Measurements from ENCODE around the gene CISTR.

CISTR gene

DNA sequence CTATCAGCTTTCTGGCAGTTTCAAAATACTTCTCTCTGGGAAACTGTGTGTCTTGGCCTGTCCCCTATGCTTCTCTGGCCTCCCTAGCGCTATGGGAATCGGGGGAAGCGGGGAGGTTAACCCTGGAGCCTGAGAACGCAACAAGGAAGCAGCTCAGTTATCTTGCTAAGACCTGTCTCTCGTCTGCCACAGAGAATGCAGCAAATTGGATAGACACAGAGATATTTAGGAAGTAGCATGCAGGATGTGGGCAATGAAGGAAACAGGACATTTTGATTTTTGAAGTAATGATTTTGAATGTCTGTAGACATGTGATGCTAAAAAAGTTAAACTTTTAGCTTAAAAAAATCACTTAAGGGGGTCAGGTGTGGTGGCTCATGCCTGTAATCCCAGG lies 18.0 kb downstream of the CISTR start:
- 67 to 71% methylated on average over 5 of the region's 5 CpGs for WGBS, 2 experiments (ENCODE audit: insufficient coverage in 2 of 2)
- Histone ChIP-seq H3K27ac (ENCODE audit: low read depth, low read length, severe bottlenecking) (no peak overlapping the region), H3K36me3 (ENCODE audit: control insufficient read depth, insufficient read depth, low read length) (no peaks in the 10 kb centered on the region), H3K4me1 (ENCODE audit: control insufficient read depth, insufficient read depth, low read length, poor library complexity, severe bottlenecking) (no peaks in the 10 kb centered on the region), H3K9me3 (ENCODE audit: control insufficient read depth, low read length) (no peaks in the 10 kb centered on the region), H3K4me3 (ENCODE audit: extremely low read depth, insufficient read depth, low read length, poor library complexity, severe bottlenecking) (no peak overlapping the region)

DNA sequence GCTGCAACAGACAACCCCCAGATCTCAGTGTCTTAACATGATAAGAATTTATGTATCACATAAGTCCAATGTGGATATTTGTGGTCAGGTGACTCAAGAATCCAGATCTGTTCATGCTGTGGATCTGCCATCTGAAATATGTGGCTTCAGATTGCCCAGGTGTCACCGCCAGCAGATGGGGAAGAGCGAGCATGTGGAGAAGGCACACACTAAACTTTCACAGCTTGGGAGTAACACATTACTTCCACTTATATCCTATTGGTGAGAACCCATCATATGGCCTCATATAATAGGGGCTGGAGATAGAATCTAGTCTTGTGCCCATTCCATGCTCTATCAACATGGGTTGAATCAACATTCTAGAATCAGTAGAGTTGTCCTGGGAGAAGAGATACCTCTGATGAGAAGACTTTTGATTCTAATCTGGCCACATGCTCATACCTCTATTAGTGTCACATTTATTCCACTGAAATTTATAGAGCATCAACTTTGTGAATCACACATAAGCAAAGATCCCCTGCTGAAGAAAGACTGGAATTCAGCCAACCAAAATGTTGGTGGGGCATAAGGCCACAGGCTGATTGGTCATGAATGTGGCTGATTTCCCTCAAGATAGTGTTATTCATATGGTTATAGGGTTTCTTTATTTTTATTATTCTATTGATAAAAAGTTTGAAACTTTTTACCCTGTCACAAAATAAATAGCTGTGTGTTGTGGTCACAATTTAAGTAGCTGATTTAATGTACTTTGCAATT lies 18.6 kb downstream of the CISTR start:
- no peaks in the 10 kb centered on the region for H3K4me1 ChIP-seq (ENCODE audit: control insufficient read depth, insufficient read depth, low read length, poor library complexity, severe bottlenecking)
- no peaks in the 10 kb centered on the region for H3K36me3 ChIP-seq (ENCODE audit: control insufficient read depth, insufficient read depth, low read length)
- H3K9me3 ChIP-seq (ENCODE audit: control insufficient read depth, low read length), result no peaks in the 10 kb centered on the region
- WGBS, 2 experiments (ENCODE audit: insufficient coverage in 2 of 2), result 100% methylated on average over 1 to 2 of the region's 2 CpGs
- H3K27ac ChIP-seq (ENCODE audit: low read depth, low read length, severe bottlenecking), result no peak overlapping the region
- no peak overlapping the region for H3K4me3 ChIP-seq (ENCODE audit: extremely low read depth, insufficient read depth, low read length, poor library complexity, severe bottlenecking)

- H3K27ac ChIP-seq (ENCODE audit: low read depth, low read length, severe bottlenecking), result no peak overlapping the region
- peaks cover 10% of the 10 kb centered on the region for H3K4me1 ChIP-seq (ENCODE audit: control insufficient read depth, insufficient read depth, low read length, poor library complexity, severe bottlenecking)
- H3K4me3 ChIP-seq (ENCODE audit: extremely low read depth, insufficient read depth, low read length, poor library complexity, severe bottlenecking), result no peak overlapping the region
- no peaks in the 10 kb centered on the region for H3K9me3 ChIP-seq (ENCODE audit: control insufficient read depth, low read length)
- peaks cover 6% of the 10 kb centered on the region for H3K36me3 ChIP-seq (ENCODE audit: control insufficient read depth, insufficient read depth, low read length)
These were observed 22.1 kb downstream of the CISTR start for GRCh38 chr12:53729644-53730043.

DNA sequence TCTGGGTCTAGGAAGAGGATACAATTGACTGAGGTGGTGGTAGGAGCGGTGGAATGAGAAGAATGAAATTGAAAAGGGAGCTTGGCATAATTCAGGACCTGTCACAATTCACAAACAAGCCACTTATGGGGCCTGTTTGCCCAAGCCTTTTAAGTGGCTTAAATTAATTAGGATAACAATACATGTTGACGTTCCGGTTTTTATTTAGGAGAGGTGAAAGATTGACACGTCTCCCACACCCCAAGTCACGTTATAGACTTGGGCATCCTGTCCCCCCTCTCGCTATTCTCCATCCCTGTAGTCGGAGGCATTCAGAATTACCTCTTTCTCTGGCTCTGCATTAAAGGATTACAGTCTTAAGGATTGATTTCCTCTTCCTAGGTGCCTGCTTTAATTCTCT lies 23.6 kb downstream of the CISTR start:
- H3K4me3 ChIP-seq (ENCODE audit: extremely low read depth, insufficient read depth, low read length, poor library complexity, severe bottlenecking), result peak overlapping the region; percentile 85
- 65 to 70% methylated on average over 2 to 3 of the region's 7 CpGs for WGBS, 2 experiments (ENCODE audit: insufficient coverage in 2 of 2)
- H3K9me3 ChIP-seq (ENCODE audit: control insufficient read depth, low read length), result no peaks in the 10 kb centered on the region
- no peak overlapping the region for H3K27ac ChIP-seq (ENCODE audit: low read depth, low read length, severe bottlenecking)
- peaks cover 10% of the 10 kb centered on the region for H3K4me1 ChIP-seq (ENCODE audit: control insufficient read depth, insufficient read depth, low read length, poor library complexity, severe bottlenecking)
- peaks cover 20% of the 10 kb centered on the region for H3K36me3 ChIP-seq (ENCODE audit: control insufficient read depth, insufficient read depth, low read length)

GRCh38 chr12:53727310-53728041 lies 24.3 kb downstream of the CISTR start, which contains the start of gene CALCOCO1:
TSS of gene CALCOCO1 (minus strand) at chr12:53727452. CDS start at chr12:53725242, 2,210 bp downstream.
- WGBS, 2 experiments (ENCODE audit: insufficient coverage in 2 of 2), result 0% methylated on average over 19 to 22 of the region's 38 CpGs
- Histone ChIP-seq H3K27ac (ENCODE audit: low read depth, low read length, severe bottlenecking) (no peak within 1 kb of the TSS), H3K4me3 (ENCODE audit: extremely low read depth, insufficient read depth, low read length, poor library complexity, severe bottlenecking) (peak within 1 kb of the TSS; percentile 85), H3K4me1 (ENCODE audit: control insufficient read depth, insufficient read depth, low read length, poor library complexity, severe bottlenecking) (peaks cover 10% of the 10 kb centered on the region), H3K9me3 (ENCODE audit: control insufficient read depth, low read length) (no peaks in the 10 kb centered on the region), H3K36me3 (ENCODE audit: control insufficient read depth, insufficient read depth, low read length) (peaks cover 23% of the 10 kb centered on the region)

- 0 to 10% methylated on average over 3 to 6 of the region's 15 CpGs for WGBS, 2 experiments (ENCODE audit: insufficient coverage in 2 of 2)
- Histone ChIP-seq H3K36me3 (ENCODE audit: control insufficient read depth, insufficient read depth, low read length) (peaks cover 29% of the 10 kb centered on the region), H3K4me1 (ENCODE audit: control insufficient read depth, insufficient read depth, low read length, poor library complexity, severe bottlenecking) (peaks cover 10% of the 10 kb centered on the region), H3K9me3 (ENCODE audit: control insufficient read depth, low read length) (no peaks in the 10 kb centered on the region), H3K4me3 (ENCODE audit: extremely low read depth, insufficient read depth, low read length, poor library complexity, severe bottlenecking) (peak overlapping the region; percentile 85), H3K27ac (ENCODE audit: low read depth, low read length, severe bottlenecking) (no peak overlapping the region)
These were observed 24.9 kb downstream of the CISTR start for GRCh38 chr12:53726946-53727309.

GRCh38 chr12:53726341-53726740 lies 25.4 kb downstream of the CISTR start:
- Histone ChIP-seq H3K4me1 (ENCODE audit: control insufficient read depth, insufficient read depth, low read length, poor library complexity, severe bottlenecking) (peaks cover 10% of the 10 kb centered on the region), H3K9me3 (ENCODE audit: control insufficient read depth, low read length) (no peaks in the 10 kb centered on the region), H3K36me3 (ENCODE audit: control insufficient read depth, insufficient read depth, low read length) (peaks cover 33% of the 10 kb centered on the region), H3K27ac (ENCODE audit: low read depth, low read length, severe bottlenecking) (no peak overlapping the region), H3K4me3 (ENCODE audit: extremely low read depth, insufficient read depth, low read length, poor library complexity, severe bottlenecking) (peak overlapping the region; percentile 85)
- 70 to 88% methylated on average over 1 to 2 of the region's 2 CpGs for WGBS, 2 experiments (ENCODE audit: insufficient coverage in 2 of 2)

- no peak overlapping the region for H3K27ac ChIP-seq (ENCODE audit: low read depth, low read length, severe bottlenecking)
These were observed 26.0 kb downstream of the CISTR start for GRCh38 chr12:53725824-53726223.

DNA sequence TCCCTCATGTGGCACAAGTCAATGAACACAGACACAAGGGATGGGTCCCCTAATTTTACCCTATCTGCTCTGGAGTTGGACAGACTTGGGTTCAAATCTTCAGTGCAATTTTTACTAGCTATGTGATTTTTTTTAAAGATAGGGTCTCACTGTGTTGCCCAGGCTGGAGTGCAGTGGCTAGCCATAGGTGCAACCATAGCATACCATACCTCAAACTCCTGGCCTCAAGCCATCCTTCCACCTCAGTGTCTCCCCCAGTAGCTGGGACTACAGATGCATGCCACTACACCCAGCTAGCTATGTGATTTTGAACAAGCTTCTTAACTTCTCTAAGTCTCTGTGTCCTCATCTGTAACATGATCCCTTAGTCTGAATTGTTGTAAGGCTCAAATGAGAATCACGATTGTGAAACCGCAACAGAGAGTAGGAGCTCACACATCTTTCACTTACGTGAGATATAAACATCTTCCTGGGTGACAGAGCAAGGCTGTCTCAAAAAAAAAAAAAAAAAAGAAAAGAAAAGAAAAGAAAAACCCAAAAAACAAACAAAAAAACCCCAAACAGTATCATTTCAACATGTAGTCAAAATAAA lies 29.2 kb downstream of the CISTR start:
- Histone ChIP-seq H3K4me1 (ENCODE audit: control insufficient read depth, insufficient read depth, low read length, poor library complexity, severe bottlenecking) (peaks cover 10% of the 10 kb centered on the region), H3K9me3 (ENCODE audit: control insufficient read depth, low read length) (no peaks in the 10 kb centered on the region)
- 92% methylated on average over 2 of the region's 3 CpGs; no CpG with 5 or more reads in 1 of the 2 experiments for WGBS, 2 experiments (ENCODE audit: insufficient coverage in 2 of 2)

More at GRCh38 chr12:53725824-53726223, 26.0 kb downstream of the CISTR start:
- no peaks in the 10 kb centered on the region for H3K9me3 ChIP-seq (ENCODE audit: control insufficient read depth, low read length)
- H3K36me3 ChIP-seq (ENCODE audit: control insufficient read depth, insufficient read depth, low read length), result peaks cover 38% of the 10 kb centered on the region
- peaks cover 10% of the 10 kb centered on the region for H3K4me1 ChIP-seq (ENCODE audit: control insufficient read depth, insufficient read depth, low read length, poor library complexity, severe bottlenecking)
- 51 to 62% methylated on average over 3 of the region's 4 CpGs for whole genome bisulfite sequencing, 2 experiments (ENCODE audit: insufficient coverage in 2 of 2)
- H3K4me3 ChIP-seq (ENCODE audit: extremely low read depth, insufficient read depth, low read length, poor library complexity, severe bottlenecking), result peak overlapping the region; percentile 85

GRCh38 chr12:53720946-53721345 lies 30.8 kb downstream of the CISTR start:
- Histone ChIP-seq H3K9me3 (ENCODE audit: control insufficient read depth, low read length) (no peaks in the 10 kb centered on the region), H3K36me3 (ENCODE audit: control insufficient read depth, insufficient read depth, low read length) (peaks cover 73% of the 10 kb centered on the region), H3K4me3 (ENCODE audit: extremely low read depth, insufficient read depth, low read length, poor library complexity, severe bottlenecking) (no peak overlapping the region), H3K27ac (ENCODE audit: low read depth, low read length, severe bottlenecking) (no peak overlapping the region), H3K4me1 (ENCODE audit: control insufficient read depth, insufficient read depth, low read length, poor library complexity, severe bottlenecking) (peaks cover 8% of the 10 kb centered on the region)
- WGBS, 2 experiments (ENCODE audit: insufficient coverage in 2 of 2), result 86 to 100% methylated on average over 1 of the region's 1 CpG

More for the DNA sequence above, 29.2 kb downstream of the CISTR start:
- no peak overlapping the region for H3K27ac ChIP-seq (ENCODE audit: low read depth, low read length, severe bottlenecking)
- no peak overlapping the region for H3K4me3 ChIP-seq (ENCODE audit: extremely low read depth, insufficient read depth, low read length, poor library complexity, severe bottlenecking)
- peaks cover 61% of the 10 kb centered on the region for H3K36me3 ChIP-seq (ENCODE audit: control insufficient read depth, insufficient read depth, low read length)
